Hepatocyte (in vitro differentiated cells): ENCODE data around the gene APOC1.

Source experiments
- CTCF ChIP-seq: fragments of 200-600 bp; sonication (generic); IDR thresholded peaks from 2 replicates; pipeline ENCODE4 v1.5.1; 2016; ENCODE audit warnings: antibody characterized with exemption, mild to moderate bottlenecking; ENCODE audit not compliant: poor library complexity
- EZH2phosphoT487 ChIP-seq: fragments of 200-600 bp; sonication (generic); IDR thresholded peaks from one replicate; pipeline ENCODE4 v1.6.1; 2018; ENCODE audit warnings: antibody characterized with exemption, mild to moderate bottlenecking, low read depth, moderate library complexity; ENCODE audit not compliant: unreplicated experiment, severe bottlenecking

GRCh38 chr19:44884566-44884965 is 29.8 kb upstream of the APOC1 start:
- TF ChIP-seq CTCF, result no peak
- no peak for TF ChIP-seq EZH2phosphoT487
